Panc1 (cell line): Measurements from ENCODE around the gene NR1I3. TPM values are rescaled to one million over a fixed set of nuclear protein-coding genes. Genes with fewer than 3 reads are reported as not detected.

Experiments used
- ATAC-seq: fragments of 200-7000 bp; cut with Tn5 transposase; 2 replicates; pipeline ENCODE4 v1.9.1; 2020; ENCODE audit warnings: mild to moderate bottlenecking, moderate library complexity
- BruUV-seq: library from RNA; stranded (reverse); fragments of 400-500 nt; replicated peaks from 2 replicates; lab custom pipeline; 2021; lab: Mats Ljungman, UMichigan
- CTCF ChIA-PET: fragments of 300-600 bp; sonication (Branson Sonifier 250); formaldehyde crosslinking; loops from one replicate; lab custom pipeline; 2022; ENCODE audit warnings: antibody characterized with exemption; lab: Charles Lee
- POLR2A ChIA-PET: fragments of 300-600 bp; sonication (Branson Sonifier 250); formaldehyde crosslinking; loops from one replicate; lab custom pipeline; 2022; ENCODE audit warnings: antibody characterized with exemption; lab: Charles Lee
- DNase-seq: peaks from one replicate; pipeline ENCODE4 v3.0.0-alpha.2; 2010; ENCODE audit warnings: low read depth, low spot score
- H3K27ac ChIP-seq: 2 replicates; pipeline ENCODE4 v1.5.1; 2011; ENCODE audit warnings: mild to moderate bottlenecking, low read length, inconsistent platforms
- H3K27me3 ChIP-seq: fragments of 200-500 bp; sonication (Bioruptor generic); 2 replicates; pipeline ENCODE4 v1.6.0; 2014; ENCODE audit warnings: low read length, inconsistent platforms; ENCODE audit not compliant: control insufficient read depth, insufficient read depth
- H3K36me3 ChIP-seq: fragments of 200-500 bp; sonication (Bioruptor generic); 2 replicates; pipeline ENCODE4 v1.5.1; 2014; ENCODE audit warnings: inconsistent platforms, mild to moderate bottlenecking, low read length, moderate library complexity; ENCODE audit not compliant: control insufficient read depth, insufficient read depth
- H3K4me1 ChIP-seq: 2 replicates; pipeline ENCODE4 v1.5.1; 2011; ENCODE audit warnings: inconsistent platforms, mild to moderate bottlenecking, low read length, moderate library complexity; ENCODE audit not compliant: control insufficient read depth, insufficient read depth
- H3K4me3 ChIP-seq, 2 experiments: 2 replicates each; pipeline ENCODE4 v1.5.1; 2011 to 2012; ENCODE audit warnings: low read depth in 2 of 2, low read length in 2 of 2, mild to moderate bottlenecking in 2 of 2, inconsistent platforms in 1 of 2, moderate library complexity in 1 of 2
- H3K9me3 ChIP-seq: fragments of 200-500 bp; sonication (Bioruptor generic); 2 replicates; pipeline ENCODE4 v1.5.1; 2014; ENCODE audit warnings: low read depth, mild to moderate bottlenecking, inconsistent platforms, low read length, moderate library complexity; ENCODE audit not compliant: control insufficient read depth, insufficient read depth
- CTCF ChIP-seq: fragments of 450-650 bp; IDR thresholded peaks from 2 replicates; pipeline ENCODE4 v1.5.1; 2017; ENCODE audit warnings: mild to moderate bottlenecking
- POLR2AphosphoS5 ChIP-seq: IDR thresholded peaks from 2 replicates; pipeline ENCODE4 v1.6.1; 2012; ENCODE audit warnings: mild to moderate bottlenecking, low read depth, low read length, moderate library complexity
- SIN3A ChIP-seq: IDR thresholded peaks from 2 replicates; pipeline ENCODE4 v1.6.1; 2012; ENCODE audit warnings: low read depth, mild to moderate bottlenecking, low read length, moderate library complexity, borderline replicate concordance; ENCODE audit not compliant: insufficient read depth
- TCF7L2 ChIP-seq: IDR thresholded peaks from 2 replicates; pipeline ENCODE4 v1.6.1; 2011; ENCODE audit warnings: mild to moderate bottlenecking, low read depth, low read length, inconsistent platforms
- in situ Hi-C: cut with HindIII; loops from 2 replicates; pipeline ENCODE4 v1.10.0; 2016; ENCODE audit warnings: low sequenced_read_pairs, low pct_unique_long_range_greater_than_20kb
- intact Hi-C: fragments of 100-400 bp; cut with micrococcal nuclease; formaldehyde crosslinking; loops from one replicate; pipeline ENCODE4 v1.10.0; 2022; ENCODE audit not compliant: unreplicated experiment
- total RNA-seq: library from RNA; stranded (reverse); gene quantifications from one replicate; pipeline ENCODE4 v1.2.1, GENCODE V29; 2021; ENCODE audit not compliant: unreplicated experiment
- TF ChIP-seq, protein P1 (sequence below), 2 experiments: IDR thresholded peaks; 2 replicates each; pipeline ENCODE4 v1.6.1; 2011 to 2012; ENCODE audit warnings: low read depth in 2 of 2, control low read depth in 1 of 2, low read length in 1 of 2, mild to moderate bottlenecking in 1 of 2, moderate library complexity in 1 of 2; ENCODE audit not compliant: insufficient read depth in 1 of 2

Gene NR1I3
- total RNA-seq, 1 experiment from 2014 or later: not detected

GRCh38 chr1:161228032-161228431 is 10.0 kb downstream of the NR1I3 start:
- no peaks in the 10 kb centered on the region for H3K27me3 ChIP-seq
- H3K4me3 ChIP-seq: no peak overlapping the region
- ChIA-PET POLR2A (no interaction called here), CTCF (interaction anchor here (0.6 kb wide), 1 partner anchor 9 kb away, joined by 3 read pairs; no protein-coding TSS in a partner anchor)
- ATAC-seq (no peak), DNase-seq (no peak)
- peaks cover 19% of the 10 kb centered on the region for H3K4me1 ChIP-seq
- intact Hi-C loops: loop anchor here (5.0 kb wide), 2 partner anchors 64 to 144 kb away; no protein-coding TSS in a partner anchor
- no peak overlapping the region for H3K27ac ChIP-seq
- TF ChIP-seq, protein P1, sequence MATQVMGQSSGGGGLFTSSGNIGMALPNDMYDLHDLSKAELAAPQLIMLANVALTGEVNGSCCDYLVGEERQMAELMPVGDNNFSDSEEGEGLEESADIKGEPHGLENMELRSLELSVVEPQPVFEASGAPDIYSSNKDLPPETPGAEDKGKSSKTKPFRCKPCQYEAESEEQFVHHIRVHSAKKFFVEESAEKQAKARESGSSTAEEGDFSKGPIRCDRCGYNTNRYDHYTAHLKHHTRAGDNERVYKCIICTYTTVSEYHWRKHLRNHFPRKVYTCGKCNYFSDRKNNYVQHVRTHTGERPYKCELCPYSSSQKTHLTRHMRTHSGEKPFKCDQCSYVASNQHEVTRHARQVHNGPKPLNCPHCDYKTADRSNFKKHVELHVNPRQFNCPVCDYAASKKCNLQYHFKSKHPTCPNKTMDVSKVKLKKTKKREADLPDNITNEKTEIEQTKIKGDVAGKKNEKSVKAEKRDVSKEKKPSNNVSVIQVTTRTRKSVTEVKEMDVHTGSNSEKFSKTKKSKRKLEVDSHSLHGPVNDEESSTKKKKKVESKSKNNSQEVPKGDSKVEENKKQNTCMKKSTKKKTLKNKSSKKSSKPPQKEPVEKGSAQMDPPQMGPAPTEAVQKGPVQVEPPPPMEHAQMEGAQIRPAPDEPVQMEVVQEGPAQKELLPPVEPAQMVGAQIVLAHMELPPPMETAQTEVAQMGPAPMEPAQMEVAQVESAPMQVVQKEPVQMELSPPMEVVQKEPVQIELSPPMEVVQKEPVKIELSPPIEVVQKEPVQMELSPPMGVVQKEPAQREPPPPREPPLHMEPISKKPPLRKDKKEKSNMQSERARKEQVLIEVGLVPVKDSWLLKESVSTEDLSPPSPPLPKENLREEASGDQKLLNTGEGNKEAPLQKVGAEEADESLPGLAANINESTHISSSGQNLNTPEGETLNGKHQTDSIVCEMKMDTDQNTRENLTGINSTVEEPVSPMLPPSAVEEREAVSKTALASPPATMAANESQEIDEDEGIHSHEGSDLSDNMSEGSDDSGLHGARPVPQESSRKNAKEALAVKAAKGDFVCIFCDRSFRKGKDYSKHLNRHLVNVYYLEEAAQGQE (IDR thresholded peaks at IDR 0.05; ENCODE audit: insufficient read depth in 1 of 2, low read depth in 2 of 2, low read length in 1 of 2): no peak
- no peak for TF ChIP-seq CTCF
- no peak for TF ChIP-seq POLR2AphosphoS5
- TF ChIP-seq TCF7L2: no peak
- no peak for TF ChIP-seq SIN3A
- no TSS peak for BruUV-seq
- no peaks in the 10 kb centered on the region for H3K9me3 ChIP-seq
- peaks cover 2% of the 10 kb centered on the region; the same call in 1 of the 2 replicates for H3K36me3 ChIP-seq
- in situ Hi-C loops: no loop called here

- CTCF ChIA-PET: interaction anchor here (0.5 to 2.5 kb wide), 5 partner anchors 11 to 156 kb away, joined by 4 to 30 read pairs (median 5); partner anchors contain the start of gene NR1I3
- Histone ChIP-seq H3K27me3 (no peaks in the 10 kb centered on the region), H3K27ac (peak overlapping the region; percentile 90), H3K4me1 (peaks cover 19% of the 10 kb centered on the region), H3K9me3 (no peaks in the 10 kb centered on the region), H3K36me3 (peaks cover 2% of the 10 kb centered on the region; the same call in 1 of the 2 replicates), H3K4me3 (peak overlapping the region; percentile 82 to 86; a peak in 2 of 4 replicates)
- DNase-seq: peak; percentile 39
- POLR2A ChIA-PET: no interaction called here
- intact Hi-C loops (loop anchor here (5.0 kb wide), 2 partner anchors 65 to 145 kb away; no protein-coding TSS in a partner anchor), in situ Hi-C loops (no loop called here)
- TF ChIP-seq SIN3A (no peak), CTCF (peak; percentile 88)
- TSS peak; percentile 64 for BruUV-seq
- peak; percentile 76 for ATAC-seq
Observed at GRCh38 chr1:161227196-161227871, 10.7 kb downstream of the NR1I3 start.
